Neural progenitor cell (in vitro differentiated cells): ENCODE results near the gene DRGX.

Experiments used
- EZH2 ChIP-seq: fragments of 200-600 bp; sonication (generic); IDR thresholded peaks from 2 replicates; pipeline ENCODE4 v1.6.1; 2017; ENCODE audit warnings: antibody characterized with exemption, mild to moderate bottlenecking, moderate library complexity
- EZH2phosphoT487 ChIP-seq: fragments of 200-600 bp; sonication (generic); IDR thresholded peaks from 2 replicates; pipeline ENCODE4 v1.6.1; 2017; ENCODE audit warnings: antibody characterized with exemption
- TF ChIP-seq, protein P1 (sequence below): fragments of 200-600 bp; sonication (generic); IDR thresholded peaks from 2 replicates; pipeline ENCODE4 v1.5.1; 2017; ENCODE audit warnings: antibody characterized with exemption, mild to moderate bottlenecking

- TF ChIP-seq, protein P1, sequence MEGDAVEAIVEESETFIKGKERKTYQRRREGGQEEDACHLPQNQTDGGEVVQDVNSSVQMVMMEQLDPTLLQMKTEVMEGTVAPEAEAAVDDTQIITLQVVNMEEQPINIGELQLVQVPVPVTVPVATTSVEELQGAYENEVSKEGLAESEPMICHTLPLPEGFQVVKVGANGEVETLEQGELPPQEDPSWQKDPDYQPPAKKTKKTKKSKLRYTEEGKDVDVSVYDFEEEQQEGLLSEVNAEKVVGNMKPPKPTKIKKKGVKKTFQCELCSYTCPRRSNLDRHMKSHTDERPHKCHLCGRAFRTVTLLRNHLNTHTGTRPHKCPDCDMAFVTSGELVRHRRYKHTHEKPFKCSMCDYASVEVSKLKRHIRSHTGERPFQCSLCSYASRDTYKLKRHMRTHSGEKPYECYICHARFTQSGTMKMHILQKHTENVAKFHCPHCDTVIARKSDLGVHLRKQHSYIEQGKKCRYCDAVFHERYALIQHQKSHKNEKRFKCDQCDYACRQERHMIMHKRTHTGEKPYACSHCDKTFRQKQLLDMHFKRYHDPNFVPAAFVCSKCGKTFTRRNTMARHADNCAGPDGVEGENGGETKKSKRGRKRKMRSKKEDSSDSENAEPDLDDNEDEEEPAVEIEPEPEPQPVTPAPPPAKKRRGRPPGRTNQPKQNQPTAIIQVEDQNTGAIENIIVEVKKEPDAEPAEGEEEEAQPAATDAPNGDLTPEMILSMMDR: no peak
- TF ChIP-seq EZH2: no peak
- TF ChIP-seq EZH2phosphoT487: no peak
Observed at GRCh38 chr10:49442863-49443262, 47.0 kb upstream of the DRGX start.
